ENCODE measurements around the gene ROS1.

GRCh38 chr6:117311726-117312125, 114.0 kb downstream of the ROS1 start:
- TF ChIP-seq CTCF (IDR thresholded peaks at IDR 0.05) = no peak
- no peak for TF ChIP-seq POLR2A (IDR thresholded peaks at IDR 0.05)
- TF ChIP-seq POLR2AphosphoS5 (IDR thresholded peaks at IDR 0.05) = no peak
